SK-N-SH (cell line): ENCODE measurements around the gene ITIH2.

Experiments used
- ELF1 ChIP-seq: IDR thresholded peaks from 2 replicates; pipeline ENCODE4 v1.4.0; 2012
- EZH2phosphoT487 ChIP-seq: fragments of 200-600 bp; sonication (generic); IDR thresholded peaks from 2 replicates; pipeline ENCODE4 v1.6.1; 2017; ENCODE audit warnings: low read depth, mixed run types, mild to moderate bottlenecking, antibody characterized with exemption, moderate library complexity, borderline replicate concordance
- FOXM1 ChIP-seq: IDR thresholded peaks from 2 replicates; pipeline ENCODE4 v1.4.0; 2012; ENCODE audit warnings: low read depth, mild to moderate bottlenecking
- GATA2 ChIP-seq: sonication (generic); formaldehyde crosslinking; IDR thresholded peaks from 2 replicates; pipeline ENCODE4 v1.5.0; 2020; ENCODE audit warnings: mild to moderate bottlenecking, missing genetic modification reagents
- JUND ChIP-seq: IDR thresholded peaks from 2 replicates; pipeline ENCODE4 v1.4.0; 2012
- POLR2AphosphoS5 ChIP-seq: IDR thresholded peaks from 2 replicates; pipeline ENCODE4 v1.6.1; 2012; ENCODE audit warnings: low read depth, low read length
- RFX5 ChIP-seq: IDR thresholded peaks from 2 replicates; pipeline ENCODE4 v1.6.1; 2012; ENCODE audit warnings: mild to moderate bottlenecking, improper control_type of control experiment, low read length
- SIN3A ChIP-seq: IDR thresholded peaks from 2 replicates; pipeline ENCODE4 v1.6.1; 2012; ENCODE audit warnings: low read depth, mild to moderate bottlenecking, low read length, moderate library complexity, borderline replicate concordance
- TAF1 ChIP-seq: IDR thresholded peaks from 2 replicates; pipeline ENCODE4 v1.6.1; 2012; ENCODE audit warnings: low read depth, mild to moderate bottlenecking, low read length, moderate library complexity, borderline replicate concordance
- TF ChIP-seq, protein P1 (sequence below): fragments of 200-600 bp; sonication (generic); IDR thresholded peaks from 2 replicates; pipeline ENCODE4 v1.6.1; 2017; ENCODE audit warnings: antibody characterized with exemption, mild to moderate bottlenecking, moderate library complexity
- TF ChIP-seq, protein P2 (sequence below): IDR thresholded peaks from 2 replicates; pipeline ENCODE4 v1.6.1; 2012; ENCODE audit warnings: mild to moderate bottlenecking, low read depth, low read length, moderate library complexity
- TF ChIP-seq, protein P3 (sequence below): fragments of 150-350 bp; IDR thresholded peaks from 2 replicates; pipeline ENCODE4 v1.6.1; 2017; ENCODE audit warnings: antibody characterized with exemption, low read length, low read depth, borderline replicate concordance

DNA sequence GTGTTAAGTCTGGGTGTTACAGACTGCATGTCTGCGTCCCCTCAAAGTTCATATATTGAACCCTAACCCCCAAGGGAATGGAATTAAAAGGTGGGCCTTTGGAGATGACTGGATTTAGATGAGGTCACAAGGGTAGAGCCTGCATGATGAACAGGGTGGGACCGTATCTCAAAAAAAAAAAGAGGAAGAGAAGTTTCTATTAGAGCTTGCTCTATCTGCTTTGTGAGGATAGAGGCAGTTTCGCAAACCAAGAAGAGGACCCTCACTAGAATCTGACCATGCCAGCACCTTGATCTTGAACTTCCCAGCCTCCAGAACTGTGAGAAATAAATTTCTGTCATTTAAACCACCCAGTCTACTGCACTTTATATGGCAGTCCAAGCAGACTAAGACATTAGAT is 83.3 kb downstream of the ITIH2 start:
- TF ChIP-seq, protein P1, sequence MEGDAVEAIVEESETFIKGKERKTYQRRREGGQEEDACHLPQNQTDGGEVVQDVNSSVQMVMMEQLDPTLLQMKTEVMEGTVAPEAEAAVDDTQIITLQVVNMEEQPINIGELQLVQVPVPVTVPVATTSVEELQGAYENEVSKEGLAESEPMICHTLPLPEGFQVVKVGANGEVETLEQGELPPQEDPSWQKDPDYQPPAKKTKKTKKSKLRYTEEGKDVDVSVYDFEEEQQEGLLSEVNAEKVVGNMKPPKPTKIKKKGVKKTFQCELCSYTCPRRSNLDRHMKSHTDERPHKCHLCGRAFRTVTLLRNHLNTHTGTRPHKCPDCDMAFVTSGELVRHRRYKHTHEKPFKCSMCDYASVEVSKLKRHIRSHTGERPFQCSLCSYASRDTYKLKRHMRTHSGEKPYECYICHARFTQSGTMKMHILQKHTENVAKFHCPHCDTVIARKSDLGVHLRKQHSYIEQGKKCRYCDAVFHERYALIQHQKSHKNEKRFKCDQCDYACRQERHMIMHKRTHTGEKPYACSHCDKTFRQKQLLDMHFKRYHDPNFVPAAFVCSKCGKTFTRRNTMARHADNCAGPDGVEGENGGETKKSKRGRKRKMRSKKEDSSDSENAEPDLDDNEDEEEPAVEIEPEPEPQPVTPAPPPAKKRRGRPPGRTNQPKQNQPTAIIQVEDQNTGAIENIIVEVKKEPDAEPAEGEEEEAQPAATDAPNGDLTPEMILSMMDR = no peak
- TF ChIP-seq TAF1 (no peak), GATA2 (CRISPR knock-in tag) (no peak), POLR2AphosphoS5 (no peak), ELF1 (no peak), EZH2phosphoT487 (no peak), JUND (no peak), FOXM1 (no peak), RFX5 (no peak), SIN3A (no peak)
- TF ChIP-seq, protein P2, sequence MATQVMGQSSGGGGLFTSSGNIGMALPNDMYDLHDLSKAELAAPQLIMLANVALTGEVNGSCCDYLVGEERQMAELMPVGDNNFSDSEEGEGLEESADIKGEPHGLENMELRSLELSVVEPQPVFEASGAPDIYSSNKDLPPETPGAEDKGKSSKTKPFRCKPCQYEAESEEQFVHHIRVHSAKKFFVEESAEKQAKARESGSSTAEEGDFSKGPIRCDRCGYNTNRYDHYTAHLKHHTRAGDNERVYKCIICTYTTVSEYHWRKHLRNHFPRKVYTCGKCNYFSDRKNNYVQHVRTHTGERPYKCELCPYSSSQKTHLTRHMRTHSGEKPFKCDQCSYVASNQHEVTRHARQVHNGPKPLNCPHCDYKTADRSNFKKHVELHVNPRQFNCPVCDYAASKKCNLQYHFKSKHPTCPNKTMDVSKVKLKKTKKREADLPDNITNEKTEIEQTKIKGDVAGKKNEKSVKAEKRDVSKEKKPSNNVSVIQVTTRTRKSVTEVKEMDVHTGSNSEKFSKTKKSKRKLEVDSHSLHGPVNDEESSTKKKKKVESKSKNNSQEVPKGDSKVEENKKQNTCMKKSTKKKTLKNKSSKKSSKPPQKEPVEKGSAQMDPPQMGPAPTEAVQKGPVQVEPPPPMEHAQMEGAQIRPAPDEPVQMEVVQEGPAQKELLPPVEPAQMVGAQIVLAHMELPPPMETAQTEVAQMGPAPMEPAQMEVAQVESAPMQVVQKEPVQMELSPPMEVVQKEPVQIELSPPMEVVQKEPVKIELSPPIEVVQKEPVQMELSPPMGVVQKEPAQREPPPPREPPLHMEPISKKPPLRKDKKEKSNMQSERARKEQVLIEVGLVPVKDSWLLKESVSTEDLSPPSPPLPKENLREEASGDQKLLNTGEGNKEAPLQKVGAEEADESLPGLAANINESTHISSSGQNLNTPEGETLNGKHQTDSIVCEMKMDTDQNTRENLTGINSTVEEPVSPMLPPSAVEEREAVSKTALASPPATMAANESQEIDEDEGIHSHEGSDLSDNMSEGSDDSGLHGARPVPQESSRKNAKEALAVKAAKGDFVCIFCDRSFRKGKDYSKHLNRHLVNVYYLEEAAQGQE = no peak
- TF ChIP-seq, protein P3, sequence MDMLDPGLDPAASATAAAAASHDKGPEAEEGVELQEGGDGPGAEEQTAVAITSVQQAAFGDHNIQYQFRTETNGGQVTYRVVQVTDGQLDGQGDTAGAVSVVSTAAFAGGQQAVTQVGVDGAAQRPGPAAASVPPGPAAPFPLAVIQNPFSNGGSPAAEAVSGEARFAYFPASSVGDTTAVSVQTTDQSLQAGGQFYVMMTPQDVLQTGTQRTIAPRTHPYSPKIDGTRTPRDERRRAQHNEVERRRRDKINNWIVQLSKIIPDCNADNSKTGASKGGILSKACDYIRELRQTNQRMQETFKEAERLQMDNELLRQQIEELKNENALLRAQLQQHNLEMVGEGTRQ = no peak
